ENCODE results near the gene TTC28.

Gene TTC28

DNA sequence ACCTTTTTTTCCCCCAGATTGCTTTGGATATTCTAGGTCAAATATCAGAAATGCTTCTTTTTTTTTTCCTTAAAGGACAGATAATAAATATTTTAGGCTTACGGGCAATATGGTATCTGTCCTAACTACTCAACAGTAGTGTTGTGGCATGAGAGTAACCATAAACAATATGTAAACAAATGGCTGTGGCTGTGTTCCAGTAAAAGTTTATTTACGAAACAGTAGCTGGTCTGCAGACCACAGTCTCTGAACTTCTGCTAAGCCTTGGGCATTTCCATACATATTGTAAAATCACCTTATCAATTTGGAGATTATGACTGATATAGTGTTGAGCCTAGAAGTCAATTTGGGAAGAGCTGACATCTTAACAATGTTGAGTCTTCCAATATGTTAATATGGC lies 621.6 kb downstream of the TTC28 start:
- Histone ChIP-seq H3K79me2 (ENCODE audit: control insufficient read depth, insufficient read depth, low read length) (no peaks in the 10 kb centered on the region), H3K4me1 (ENCODE audit: control insufficient read depth, low read depth, low read length) (no peaks in the 10 kb centered on the region), H3K4me3 (ENCODE audit: low read length) (no peak overlapping the region), H3K4ac (ENCODE audit: low read depth, low read length) (no peak overlapping the region), H3K4me2 (ENCODE audit: low read length) (no peak overlapping the region), H2BK15ac (replicated peaks; ENCODE audit: low read depth) (no peak overlapping the region), H3K9ac (ENCODE audit: low read length) (no peak overlapping the region), H3K36me3 (ENCODE audit: control insufficient read depth, insufficient read depth, low read length) (no peaks in the 10 kb centered on the region), H2AK5ac (ENCODE audit: low read length) (no peak overlapping the region), H3K27ac (ENCODE audit: low read depth, low read length) (no peak overlapping the region), H3K27me3 (ENCODE audit: insufficient read depth, low read length, poor library complexity) (no peaks in the 10 kb centered on the region), H4K8ac (ENCODE audit: low read depth, low read length) (no peak overlapping the region), H3K79me1 (ENCODE audit: low read length) (no peaks in the 10 kb centered on the region), H2BK5ac (ENCODE audit: low read length) (no peak overlapping the region), H3K23ac (ENCODE audit: low read length) (no peak overlapping the region), H4K5ac (ENCODE audit: low read length) (no peak overlapping the region), H3K56ac (ENCODE audit: low read length) (no peak overlapping the region), H2BK120ac (ENCODE audit: low read depth, low read length) (no peak overlapping the region), H3K18ac (ENCODE audit: low read length) (no peak overlapping the region)
- no CpG with 5 or more reads among the region's 2 CpGs for WGBS (ENCODE audit: extremely low coverage, insufficient coverage, low lambda C conversion rate)
- no peak for DNase-seq

DNA sequence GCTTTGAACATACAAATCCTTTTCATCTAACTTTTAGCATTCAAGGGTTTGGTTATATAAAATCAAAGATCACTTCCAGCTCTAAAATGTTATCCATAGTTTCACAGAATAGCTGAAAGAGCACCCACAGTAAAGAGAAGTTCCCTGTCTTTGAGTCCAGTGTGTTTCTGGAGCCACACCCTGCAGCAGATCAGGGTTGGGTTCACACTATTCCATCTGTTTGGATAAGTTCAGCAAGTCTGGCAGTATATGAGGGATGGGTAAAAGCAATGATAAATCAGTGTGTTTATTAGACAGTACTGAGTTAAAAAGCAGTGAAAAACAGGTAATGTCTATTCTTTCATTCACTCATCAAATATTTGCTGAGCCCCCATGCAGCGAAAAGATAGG lies 624.8 kb downstream of the TTC28 start:
- no peak overlapping the region for H2BK120ac ChIP-seq (ENCODE audit: low read depth, low read length)
- H3K27ac ChIP-seq (ENCODE audit: low read depth, low read length), result no peak overlapping the region

DNA sequence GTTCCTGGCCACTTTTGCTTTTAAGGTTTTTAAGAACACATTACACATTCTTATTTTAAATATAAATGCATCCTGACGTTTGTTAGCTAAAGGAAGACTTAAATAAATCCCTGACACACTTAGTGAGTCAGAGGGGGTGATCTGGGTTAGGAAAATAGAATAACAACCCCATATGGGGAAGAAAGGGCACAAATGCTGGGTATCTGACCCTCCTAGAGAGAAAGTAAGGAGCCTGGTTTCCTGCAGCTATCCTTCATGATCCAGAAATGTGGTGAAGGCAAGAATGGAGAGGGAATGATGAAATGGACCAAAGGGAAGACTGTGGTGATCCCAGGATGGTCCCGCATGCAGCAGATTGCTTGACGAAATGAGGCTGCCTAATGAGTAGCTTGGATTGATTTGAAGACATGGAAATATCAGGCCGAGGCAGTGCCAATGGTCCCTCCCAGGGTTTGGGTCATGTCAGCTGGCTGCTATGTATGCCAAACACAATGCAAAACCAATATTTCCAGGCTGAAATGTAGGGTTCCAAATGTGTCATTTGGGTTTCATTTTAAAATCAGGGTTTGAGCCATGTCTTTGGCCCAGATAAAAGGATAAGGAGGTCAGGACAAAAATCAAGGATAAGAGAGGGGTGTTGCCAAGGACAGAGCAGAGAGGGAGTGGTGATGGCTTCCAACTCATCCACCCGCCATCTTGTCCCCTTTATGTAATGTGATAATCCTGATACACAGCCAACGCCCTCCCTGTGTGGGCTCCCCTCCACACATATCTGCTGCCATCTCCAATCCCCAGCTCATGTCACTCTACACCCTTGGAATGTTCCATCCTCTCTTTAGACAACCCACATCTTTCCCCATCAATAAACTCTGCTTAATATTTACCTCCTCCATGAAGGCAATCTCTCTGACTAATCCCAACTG lies 625.5 kb downstream of the TTC28 start:
- Histone ChIP-seq H3K9ac (ENCODE audit: low read length) (no peak overlapping the region), H2BK5ac (ENCODE audit: low read length) (no peak overlapping the region)

More for the DNA sequence above, 624.8 kb downstream of the TTC28 start:
- Histone ChIP-seq H4K8ac (ENCODE audit: low read depth, low read length) (no peak overlapping the region), H3K36me3 (ENCODE audit: control insufficient read depth, insufficient read depth, low read length) (no peaks in the 10 kb centered on the region), H3K4ac (ENCODE audit: low read depth, low read length) (no peak overlapping the region), H3K4me2 (ENCODE audit: low read length) (no peak overlapping the region), H3K79me1 (ENCODE audit: low read length) (no peaks in the 10 kb centered on the region), H2AK5ac (ENCODE audit: low read length) (no peak overlapping the region), H2BK5ac (ENCODE audit: low read length) (no peak overlapping the region), H4K5ac (ENCODE audit: low read length) (no peak overlapping the region), H3K23ac (ENCODE audit: low read length) (no peak overlapping the region), H3K79me2 (ENCODE audit: control insufficient read depth, insufficient read depth, low read length) (no peaks in the 10 kb centered on the region), H3K27me3 (ENCODE audit: insufficient read depth, low read length, poor library complexity) (no peaks in the 10 kb centered on the region), H3K9ac (ENCODE audit: low read length) (no peak overlapping the region), H3K4me3 (ENCODE audit: low read length) (no peak overlapping the region), H3K56ac (ENCODE audit: low read length) (no peak overlapping the region), H3K18ac (ENCODE audit: low read length) (no peak overlapping the region), H2BK15ac (replicated peaks; ENCODE audit: low read depth) (no peak overlapping the region), H3K4me1 (ENCODE audit: control insufficient read depth, low read depth, low read length) (no peaks in the 10 kb centered on the region)
- DNase-seq, result no peak
- no CpG with 5 or more reads among the region's 1 CpG for WGBS (ENCODE audit: extremely low coverage, insufficient coverage, low lambda C conversion rate)

DNA sequence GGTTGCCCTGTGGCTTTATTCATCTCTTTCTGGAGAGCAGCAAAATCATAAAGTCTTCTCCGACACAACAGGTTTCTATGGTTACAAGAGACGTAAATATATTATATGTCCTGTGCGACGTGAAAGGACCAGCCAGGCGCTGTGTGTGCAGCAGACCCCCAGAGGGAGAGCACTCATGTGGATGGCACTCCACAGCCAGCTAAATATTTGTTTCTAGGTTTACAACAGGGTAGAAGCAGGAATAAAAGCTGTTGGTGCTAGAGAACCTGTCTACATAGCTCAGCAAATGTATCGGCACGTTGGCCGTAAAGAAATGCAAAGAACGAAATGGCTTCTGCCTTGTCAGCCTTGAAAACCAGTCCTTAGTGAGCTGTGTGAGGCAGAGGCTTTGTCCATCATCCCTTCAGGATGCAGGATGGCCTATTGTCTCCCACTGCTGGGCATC lies 626.8 kb downstream of the TTC28 start:
- H2BK15ac ChIP-seq (replicated peaks; ENCODE audit: low read depth), result no peak overlapping the region
- H3K18ac ChIP-seq (ENCODE audit: low read length), result no peak overlapping the region
- H3K4me3 ChIP-seq (ENCODE audit: low read length), result no peak overlapping the region
- H4K5ac ChIP-seq (ENCODE audit: low read length), result no peak overlapping the region
- no peaks in the 10 kb centered on the region for H3K36me3 ChIP-seq (ENCODE audit: control insufficient read depth, insufficient read depth, low read length)
- no peak overlapping the region for H3K27ac ChIP-seq (ENCODE audit: low read depth, low read length)
- H3K4me2 ChIP-seq (ENCODE audit: low read length), result no peak overlapping the region
- H3K9ac ChIP-seq (ENCODE audit: low read length), result no peak overlapping the region
- no peak overlapping the region for H2AK5ac ChIP-seq (ENCODE audit: low read length)
- H3K4ac ChIP-seq (ENCODE audit: low read depth, low read length), result no peak overlapping the region
- H2BK120ac ChIP-seq (ENCODE audit: low read depth, low read length), result no peak overlapping the region
- H3K56ac ChIP-seq (ENCODE audit: low read length), result no peak overlapping the region
- no peaks in the 10 kb centered on the region for H3K79me2 ChIP-seq (ENCODE audit: control insufficient read depth, insufficient read depth, low read length)
- no peak overlapping the region for H3K23ac ChIP-seq (ENCODE audit: low read length)
- H3K27me3 ChIP-seq (ENCODE audit: insufficient read depth, low read length, poor library complexity), result no peaks in the 10 kb centered on the region
- no peak overlapping the region for H4K8ac ChIP-seq (ENCODE audit: low read depth, low read length)
- no peaks in the 10 kb centered on the region for H3K4me1 ChIP-seq (ENCODE audit: control insufficient read depth, low read depth, low read length)
- WGBS (ENCODE audit: extremely low coverage, insufficient coverage, low lambda C conversion rate), result no CpG with 5 or more reads among the region's 9 CpGs
- no peak overlapping the region for H2BK5ac ChIP-seq (ENCODE audit: low read length)
- no peak for DNase-seq
- H3K79me1 ChIP-seq (ENCODE audit: low read length), result no peaks in the 10 kb centered on the region

More for the DNA sequence above, 625.5 kb downstream of the TTC28 start:
- Histone ChIP-seq H3K23ac (ENCODE audit: low read length) (no peak overlapping the region), H3K4ac (ENCODE audit: low read depth, low read length) (no peak overlapping the region), H3K18ac (ENCODE audit: low read length) (no peak overlapping the region), H3K36me3 (ENCODE audit: control insufficient read depth, insufficient read depth, low read length) (no peaks in the 10 kb centered on the region), H3K27me3 (ENCODE audit: insufficient read depth, low read length, poor library complexity) (no peaks in the 10 kb centered on the region), H2BK15ac (replicated peaks; ENCODE audit: low read depth) (no peak overlapping the region), H3K4me3 (ENCODE audit: low read length) (no peak overlapping the region), H3K79me2 (ENCODE audit: control insufficient read depth, insufficient read depth, low read length) (no peaks in the 10 kb centered on the region), H3K79me1 (ENCODE audit: low read length) (no peaks in the 10 kb centered on the region), H3K4me2 (ENCODE audit: low read length) (no peak overlapping the region), H3K56ac (ENCODE audit: low read length) (no peak overlapping the region), H3K27ac (ENCODE audit: low read depth, low read length) (no peak overlapping the region), H4K5ac (ENCODE audit: low read length) (no peak overlapping the region), H3K4me1 (ENCODE audit: control insufficient read depth, low read depth, low read length) (no peaks in the 10 kb centered on the region), H2AK5ac (ENCODE audit: low read length) (no peak overlapping the region), H4K8ac (ENCODE audit: low read depth, low read length) (no peak overlapping the region), H2BK120ac (ENCODE audit: low read depth, low read length) (no peak overlapping the region)
- no CpG with 5 or more reads among the region's 6 CpGs for whole genome bisulfite sequencing (ENCODE audit: extremely low coverage, insufficient coverage, low lambda C conversion rate)
- no peak for DNase-seq

DNA sequence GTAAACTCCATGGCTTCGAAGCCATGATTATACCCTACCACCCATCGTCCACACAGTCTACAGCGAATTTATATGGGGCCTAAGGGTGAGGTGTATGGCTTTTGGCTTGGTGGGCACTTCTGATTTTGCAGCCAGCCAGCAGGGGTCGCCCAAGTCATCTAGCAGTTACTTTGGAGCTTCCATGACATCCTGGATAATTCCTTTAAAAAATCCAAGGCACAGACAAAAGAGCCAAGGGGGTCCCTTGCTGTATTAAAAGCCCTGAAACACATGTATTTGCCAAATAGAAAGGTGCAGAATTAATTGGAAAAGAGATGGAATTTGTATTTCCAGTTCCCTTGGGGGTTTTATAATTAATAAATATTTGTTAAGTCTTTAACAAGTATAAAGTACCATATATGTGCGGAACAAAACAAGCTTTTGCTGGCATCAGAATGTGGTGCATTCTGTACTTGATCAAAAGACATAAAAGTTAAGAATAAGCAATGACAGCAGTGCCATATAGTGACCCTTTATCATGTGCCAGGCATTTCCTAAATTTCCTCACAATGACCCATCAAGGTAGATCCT lies 627.8 kb downstream of the TTC28 start:
- peak; percentile 72 for DNase-seq
- Histone ChIP-seq H4K8ac (ENCODE audit: low read depth, low read length) (no peak overlapping the region), H3K9ac (ENCODE audit: low read length) (no peak overlapping the region), H3K18ac (ENCODE audit: low read length) (no peak overlapping the region), H2BK15ac (replicated peaks; ENCODE audit: low read depth) (no peak overlapping the region), H2BK5ac (ENCODE audit: low read length) (no peak overlapping the region), H2BK120ac (ENCODE audit: low read depth, low read length) (no peak overlapping the region), H3K79me2 (ENCODE audit: control insufficient read depth, insufficient read depth, low read length) (no peaks in the 10 kb centered on the region), H3K4ac (ENCODE audit: low read depth, low read length) (no peak overlapping the region), H3K4me3 (ENCODE audit: low read length) (no peak overlapping the region), H4K5ac (ENCODE audit: low read length) (no peak overlapping the region), H3K56ac (ENCODE audit: low read length) (no peak overlapping the region), H2AK5ac (ENCODE audit: low read length) (no peak overlapping the region), H3K23ac (ENCODE audit: low read length) (no peak overlapping the region), H3K4me1 (ENCODE audit: control insufficient read depth, low read depth, low read length) (no peaks in the 10 kb centered on the region), H3K79me1 (ENCODE audit: low read length) (no peaks in the 10 kb centered on the region), H3K4me2 (ENCODE audit: low read length) (no peak overlapping the region), H3K27me3 (ENCODE audit: insufficient read depth, low read length, poor library complexity) (no peaks in the 10 kb centered on the region), H3K36me3 (ENCODE audit: control insufficient read depth, insufficient read depth, low read length) (no peaks in the 10 kb centered on the region), H3K27ac (ENCODE audit: low read depth, low read length) (no peak overlapping the region)
- WGBS (ENCODE audit: extremely low coverage, insufficient coverage, low lambda C conversion rate), result no CpG with 5 or more reads among the region's 5 CpGs

Measured in mesendoderm (in vitro differentiated cells).